CD4-positive, alpha-beta T cell treated with Interleukin-12 subunit alpha and Interleukin-12 subunit beta, for 1 hour (primary cell): ENCODE data around the gene DTNA.
"Not testable (repeated sequence)": the region's sequence is repeated elsewhere in the genome, so short reads cannot be mapped to it uniquely, and the experiment has no call there.

ENCODE experiments used
- DNase-seq: peaks from one replicate; pipeline ENCODE4 v3.0.0-alpha.2; 2020

DTNA gene

GRCh38 chr18:34911081-34911480, 201.0 kb downstream of the DTNA start:
- no peak for DNase-seq

GRCh38 chr18:34911661-34912384, 201.7 kb downstream of the DTNA start:
- DNase-seq: no peak

GRCh38 chr18:34913837-34914661, 204.0 kb downstream of the DTNA start:
- no peak for DNase-seq

- DNase-seq: no peak
Measured at GRCh38 chr18:34915046-34915445, 204.9 kb downstream of the DTNA start.

GRCh38 chr18:34916539-34916938, 206.4 kb downstream of the DTNA start:
- not testable (repeated sequence) for DNase-seq

- DNase-seq: no peak
Measured at GRCh38 chr18:34918856-34919255, 208.8 kb downstream of the DTNA start.

- no peak for DNase-seq
Measured at GRCh38 chr18:34921226-34921625, 211.1 kb downstream of the DTNA start.

GRCh38 chr18:34921811-34922385, 211.8 kb downstream of the DTNA start:
- no peak for DNase-seq

- not testable (repeated sequence) for DNase-seq
Measured at GRCh38 chr18:34922594-34922993, 212.5 kb downstream of the DTNA start.

- DNase-seq: no peak
Measured at GRCh38 chr18:34923911-34924310, 213.8 kb downstream of the DTNA start.

- no peak for DNase-seq
Measured at GRCh38 chr18:34926683-34927082, 216.6 kb downstream of the DTNA start.

- no peak for DNase-seq
Measured at GRCh38 chr18:34928088-34928753, 218.1 kb downstream of the DTNA start.

GRCh38 chr18:34928754-34929335, 218.7 kb downstream of the DTNA start:
- DNase-seq: no peak

- no peak for DNase-seq
Measured at GRCh38 chr18:34929336-34929780, 219.3 kb downstream of the DTNA start.

GRCh38 chr18:34932363-34932762, 222.3 kb downstream of the DTNA start:
- no peak for DNase-seq

GRCh38 chr18:34932792-34933466, 222.8 kb downstream of the DTNA start:
- no peak for DNase-seq

GRCh38 chr18:34933909-34934661, 224.0 kb downstream of the DTNA start:
- DNase-seq: no peak

- no peak for DNase-seq
Measured at GRCh38 chr18:34936772-34937171, 226.7 kb downstream of the DTNA start.

- DNase-seq: no peak
Measured at GRCh38 chr18:34938090-34938489, 228.0 kb downstream of the DTNA start.
